WERI-Rb-1 (cell line): ENCODE results near the gene ADGRV1.

Experiments
- DNase-seq: peaks from one replicate; pipeline ENCODE4 v3.0.0-alpha.2; 2020
- H3K27ac ChIP-seq: fragments of 250-450 bp; sonication (Bioruptor Pico); 2 replicates; pipeline ENCODE4 v1.5.1; 2020; ENCODE audit warnings: mild to moderate bottlenecking, moderate library complexity
- H3K27me3 ChIP-seq: fragments of 250-450 bp; sonication (Bioruptor Pico); 2 replicates; pipeline ENCODE4 v1.5.1; 2021; ENCODE audit warnings: mild to moderate bottlenecking, low read depth, moderate library complexity; ENCODE audit not compliant: insufficient read depth, severe bottlenecking
- H3K36me3 ChIP-seq: fragments of 250-450 bp; sonication (Bioruptor Pico); 2 replicates; pipeline ENCODE4 v1.5.1; 2020; ENCODE audit warnings: mild to moderate bottlenecking, moderate library complexity
- H3K4me3 ChIP-seq: 2 replicates; pipeline ENCODE4 v1.5.1; 2011; ENCODE audit warnings: low read depth, mild to moderate bottlenecking, control low read depth, low read length
- H3K9me3 ChIP-seq: fragments of 250-450 bp; sonication (Bioruptor Pico); 2 replicates; pipeline ENCODE4 v1.5.1; 2021; ENCODE audit warnings: mild to moderate bottlenecking, moderate library complexity; ENCODE audit not compliant: severe bottlenecking
- CTCF ChIP-seq: IDR thresholded peaks from 2 replicates; pipeline ENCODE4 v1.5.1; 2011; ENCODE audit warnings: low read depth, mild to moderate bottlenecking, control low read depth, inconsistent platforms, low read length

ADGRV1 gene

GRCh38 chr5:90562341-90562740 is 3.7 kb downstream of the ADGRV1 start:
- DNase-seq: peak; percentile 80
- H3K27me3 ChIP-seq: no peaks in the 10 kb centered on the region

GRCh38 chr5:90563108-90563507 is 4.5 kb downstream of the ADGRV1 start:
- TF ChIP-seq CTCF: no peak
- DNase-seq: no peak

More at GRCh38 chr5:90562341-90562740, 3.7 kb downstream of the ADGRV1 start:
- Histone ChIP-seq H3K4me3 (peak overlapping the region; percentile 41), H3K9me3 (no peaks in the 10 kb centered on the region), H3K27ac (peak overlapping the region; percentile 89), H3K36me3 (peaks cover 6% of the 10 kb centered on the region)
- no peak for TF ChIP-seq CTCF

GRCh38 chr5:90565491-90565890 is 6.9 kb downstream of the ADGRV1 start:
- DNase-seq: no peak
- 0 out of 2 replicates have a peak overlapping the region, but pooled peaks have one; percentile 4 for H3K27ac ChIP-seq
- no peak for TF ChIP-seq CTCF
- H3K9me3 ChIP-seq: no peaks in the 10 kb centered on the region
- H3K27me3 ChIP-seq: no peaks in the 10 kb centered on the region
- no peak overlapping the region for H3K4me3 ChIP-seq
- peaks cover 6% of the 10 kb centered on the region for H3K36me3 ChIP-seq

More at GRCh38 chr5:90563108-90563507, 4.5 kb downstream of the ADGRV1 start:
- Histone ChIP-seq H3K27ac (peak overlapping the region; percentile 89), H3K9me3 (no peaks in the 10 kb centered on the region), H3K4me3 (peak overlapping the region; percentile 41), H3K27me3 (no peaks in the 10 kb centered on the region), H3K36me3 (peaks cover 6% of the 10 kb centered on the region)

GRCh38 chr5:90569084-90569483 is 10.5 kb downstream of the ADGRV1 start:
- Histone ChIP-seq H3K27ac (no peak overlapping the region), H3K4me3 (no peak overlapping the region), H3K36me3 (no peaks in the 10 kb centered on the region; the same call in none of the 2 replicates), H3K9me3 (no peaks in the 10 kb centered on the region), H3K27me3 (no peaks in the 10 kb centered on the region)
- no peak for DNase-seq
- no peak for TF ChIP-seq CTCF

GRCh38 chr5:90570034-90570433 is 11.4 kb downstream of the ADGRV1 start:
- TF ChIP-seq CTCF: no peak

GRCh38 chr5:90571147-90571773 is 12.7 kb downstream of the ADGRV1 start:
- no peaks in the 10 kb centered on the region for H3K27me3 ChIP-seq
- H3K9me3 ChIP-seq: no peaks in the 10 kb centered on the region
- no peak for DNase-seq
- TF ChIP-seq CTCF: no peak
- H3K36me3 ChIP-seq: peaks cover 3% of the 10 kb centered on the region
- no peak overlapping the region for H3K4me3 ChIP-seq
- no peak overlapping the region for H3K27ac ChIP-seq

More at GRCh38 chr5:90570034-90570433, 11.4 kb downstream of the ADGRV1 start:
- no peak overlapping the region for H3K4me3 ChIP-seq
- no peak overlapping the region for H3K27ac ChIP-seq
- no peaks in the 10 kb centered on the region for H3K9me3 ChIP-seq
- H3K36me3 ChIP-seq: no peaks in the 10 kb centered on the region; the same call in none of the 2 replicates
- H3K27me3 ChIP-seq: no peaks in the 10 kb centered on the region
- DNase-seq: no peak
